B cell (primary cell): ENCODE results near the gene CDH13. TPM values are rescaled to one million over a fixed set of nuclear protein-coding genes. Genes with fewer than 3 reads are reported as not detected.

ENCODE experiments used
- ATAC-seq: fragments of 200-7000 bp; cut with Tn5 transposase; one replicate; pipeline ENCODE4 v1.10.0; 2021; ENCODE audit warnings: low read depth, mild to moderate bottlenecking, moderate number of reproducible peaks, moderate library complexity
- CTCF ChIA-PET: fragments of 350-600 bp; sonication (Branson Sonifier 250); formaldehyde crosslinking; loops from one replicate; lab custom pipeline; 2021; ENCODE audit warnings: antibody characterized with exemption, inconsistent platforms; lab: Charles Lee
- POLR2A ChIA-PET: fragments of 350-600 bp; sonication (Branson Sonifier 250); formaldehyde crosslinking; loops from one replicate; lab custom pipeline; 2021; ENCODE audit warnings: antibody characterized with exemption; lab: Charles Lee
- DNase-seq: peaks from one replicate; pipeline ENCODE4 v3.0.0; 2013
- H2AFZ ChIP-seq: 2 replicates; pipeline ENCODE4 v1.6.1; 2012; ENCODE audit warnings: mild to moderate bottlenecking, low read depth, low read length; ENCODE audit not compliant: insufficient read depth, poor library complexity, severe bottlenecking
- H3K27ac ChIP-seq, 2 donors: 1 replicate in 1 of 2; 2 replicates in 1 of 2; pipeline ENCODE4 v1.5.1; 2012 to 2013; ENCODE audit warnings: low read length in 2 of 2, mild to moderate bottlenecking in 2 of 2, moderate library complexity in 1 of 2
- H3K27me3 ChIP-seq, 4 experiments: fragments of 200-600 bp in 1 of 4; sonication (generic) in 1 of 4; replicated peaks in 1 of 4; 1 replicate in 2 of 4; 2 replicates in 2 of 4; pipeline versions ENCODE4 v1.6.1 to v1.7.0; 2013 to 2016; ENCODE audit warnings: low read length in 3 of 4, mild to moderate bottlenecking in 2 of 4, mixed read lengths in 1 of 4, moderate library complexity in 1 of 4; ENCODE audit not compliant: insufficient read depth in 4 of 4, control insufficient read depth in 3 of 4; ENCODE audit errors: control extremely low read depth in 1 of 4
- H3K36me3 ChIP-seq, 2 experiments: replicated peaks in 1 of 2; 1 replicate in 1 of 2; 2 replicates in 1 of 2; pipeline versions ENCODE4 v1.6.1 to v1.7.1; 2013; ENCODE audit warnings: low read length in 1 of 2; ENCODE audit not compliant: insufficient read depth in 2 of 2, control insufficient read depth in 1 of 2; ENCODE audit errors: control extremely low read depth in 1 of 2, extremely low read depth in 1 of 2
- H3K4me1 ChIP-seq, 2 donors: fragments of 200-600 bp in 1 of 2; sonication (generic) in 1 of 2; 1 replicate in 1 of 2; 2 replicates in 1 of 2; pipeline versions ENCODE4 v1.5.1 to v1.6.1; 2013 to 2017; ENCODE audit warnings: low read length in 2 of 2; ENCODE audit not compliant: control insufficient read depth in 2 of 2, insufficient read depth in 2 of 2
- H3K4me2 ChIP-seq: replicated peaks from 2 replicates; pipeline ENCODE3; 2012; ENCODE audit warnings: mild to moderate bottlenecking, low read depth, low read length; ENCODE audit not compliant: poor library complexity, severe bottlenecking
- H3K4me3 ChIP-seq, 5 experiments: fragments of 200-600 bp in 1 of 5; sonication (generic) in 1 of 5; 1 replicate in 3 of 5; 2 replicates in 2 of 5; pipeline versions ENCODE4 v1.5.1 to v1.7.0; 2011 to 2016; ENCODE audit warnings: low read length in 4 of 5, mild to moderate bottlenecking in 4 of 5, low read depth in 2 of 5, control low read depth in 1 of 5, moderate library complexity in 1 of 5; ENCODE audit not compliant: insufficient read depth in 1 of 5; ENCODE audit errors: control extremely low read depth in 1 of 5, extremely low read depth in 1 of 5
- H3K79me2 ChIP-seq: fragments of 200-600 bp; sonication (generic); one replicate; pipeline ENCODE4 v1.6.0; 2016; ENCODE audit warnings: low read length; ENCODE audit not compliant: control insufficient read depth, insufficient read depth
- H3K9ac ChIP-seq: fragments of 200-600 bp; sonication (generic); 2 replicates; pipeline ENCODE4 v1.6.1; 2017; ENCODE audit warnings: mild to moderate bottlenecking, low read length, moderate library complexity
- H3K9me3 ChIP-seq, 3 donors: one replicate each; pipeline versions ENCODE4 v1.6.1 to v1.7.1; 2013; ENCODE audit warnings: low read length in 2 of 3; ENCODE audit not compliant: control insufficient read depth in 2 of 3, insufficient read depth in 1 of 3; ENCODE audit errors: control extremely low read depth in 1 of 3
- H4K20me1 ChIP-seq: 2 replicates; pipeline ENCODE4 v1.6.0; 2012; ENCODE audit warnings: mild to moderate bottlenecking, low read length; ENCODE audit not compliant: insufficient read depth, control insufficient read depth, poor library complexity, severe bottlenecking
- H3K27ac Mint-ChIP-seq: one replicate; pipeline ENCODE4 v1.8.0; 2021; ENCODE audit warnings: mixed read lengths
- H3K27me3 Mint-ChIP-seq: one replicate; pipeline ENCODE4 v1.8.0; 2021; ENCODE audit warnings: mixed read lengths
- H3K4me1 Mint-ChIP-seq: one replicate; pipeline ENCODE4 v1.8.0; 2021; ENCODE audit warnings: mixed read lengths
- H3K4me3 Mint-ChIP-seq: one replicate; pipeline ENCODE4 v1.8.0; 2021; ENCODE audit warnings: mixed read lengths
- H3K9me3 Mint-ChIP-seq: one replicate; pipeline ENCODE4 v1.8.0; 2022; ENCODE audit warnings: mixed read lengths; ENCODE audit not compliant: insufficient read depth
- EZH2 ChIP-seq: IDR thresholded peaks from 2 replicates; pipeline ENCODE4 v1.6.1; 2012; ENCODE audit warnings: borderline replicate concordance, low read depth, mild to moderate bottlenecking, moderate library complexity, low read length; ENCODE audit not compliant: insufficient read depth, poor library complexity, severe bottlenecking
- WGBS: methylation state at CpG from one replicate; pipeline ENCODE4 v1.1.5; 2013; ENCODE audit warnings: missing lambda C conversion rate; ENCODE audit not compliant: insufficient coverage; 5-methylcytosine and 5-hydroxymethylcytosine counted together
- intact Hi-C: fragments of 100-400 bp; cut with micrococcal nuclease; formaldehyde crosslinking; loops from one replicate; pipeline ENCODE4 v1.10.0; 2022
- polyA plus RNA-seq: library from polyadenylated mRNA; depleted of rRNA; stranded (reverse); fragments of >200 nt; gene quantifications from 2 replicates; pipeline ENCODE4 v1.2.3, GENCODE V29; 2012
- total RNA-seq, 2 donors: library from RNA; stranded (reverse); fragments of 120-200 nt in 1 of 2; gene quantifications; 1 replicate in 1 of 2; 2 replicates in 1 of 2; pipeline versions ENCODE4 v1.2.3 to v1.2.4, GENCODE V29; 2013 to 2022
- TF ChIP-seq, protein P1 (sequence below): fragments of 200-600 bp; IDR thresholded peaks from one replicate; pipeline ENCODE4 v1.8.0; 2022; ENCODE audit warnings: antibody characterized with exemption, mild to moderate bottlenecking

The CDH13 gene
- total and polyA plus RNA-seq, 2 donors (not counting 1 experiment from before 2014, with no cell fraction given), result not detected

DNA sequence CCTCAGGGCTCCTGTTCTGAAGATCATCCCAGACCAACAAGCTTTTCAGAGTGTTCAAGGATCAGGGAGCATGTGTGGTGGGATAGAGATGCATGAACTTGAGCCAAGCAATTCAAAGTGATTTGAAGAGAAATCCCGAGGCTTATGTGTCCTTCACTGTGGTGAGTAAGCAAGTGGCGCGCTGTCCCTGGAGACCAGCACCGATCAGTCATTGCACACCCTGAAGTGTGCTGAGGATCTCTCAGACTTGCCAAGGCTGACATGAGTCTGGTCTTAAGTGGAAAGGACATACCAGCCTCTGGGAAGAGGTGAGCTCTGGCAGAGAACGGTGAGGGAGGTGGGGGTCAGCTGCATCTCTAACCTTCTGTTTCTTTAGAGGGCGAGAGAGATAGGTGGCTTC is 43.8 kb upstream of the CDH13 start:
- WGBS, result 91% methylated on average over 5 of the region's 6 CpGs
- ATAC-seq (no peak), DNase-seq (no peak)
- no peaks in the 10 kb centered on the region for H3K9me3 Mint-ChIP-seq
- Histone ChIP-seq H3K27me3 (no peaks in the 10 kb centered on the region), H2AFZ (no peak overlapping the region), H3K79me2 (no peaks in the 10 kb centered on the region), H3K9ac (no peak overlapping the region), H3K36me3 (no peaks in the 10 kb centered on the region), H3K4me1 (no peaks in the 10 kb centered on the region), H3K9me3 (no peaks in the 10 kb centered on the region), H3K27ac (no peak overlapping the region), H3K4me2 (no peak overlapping the region), H4K20me1 (no peaks in the 10 kb centered on the region), H3K4me3 (no peak overlapping the region)
- TF ChIP-seq, protein P1, sequence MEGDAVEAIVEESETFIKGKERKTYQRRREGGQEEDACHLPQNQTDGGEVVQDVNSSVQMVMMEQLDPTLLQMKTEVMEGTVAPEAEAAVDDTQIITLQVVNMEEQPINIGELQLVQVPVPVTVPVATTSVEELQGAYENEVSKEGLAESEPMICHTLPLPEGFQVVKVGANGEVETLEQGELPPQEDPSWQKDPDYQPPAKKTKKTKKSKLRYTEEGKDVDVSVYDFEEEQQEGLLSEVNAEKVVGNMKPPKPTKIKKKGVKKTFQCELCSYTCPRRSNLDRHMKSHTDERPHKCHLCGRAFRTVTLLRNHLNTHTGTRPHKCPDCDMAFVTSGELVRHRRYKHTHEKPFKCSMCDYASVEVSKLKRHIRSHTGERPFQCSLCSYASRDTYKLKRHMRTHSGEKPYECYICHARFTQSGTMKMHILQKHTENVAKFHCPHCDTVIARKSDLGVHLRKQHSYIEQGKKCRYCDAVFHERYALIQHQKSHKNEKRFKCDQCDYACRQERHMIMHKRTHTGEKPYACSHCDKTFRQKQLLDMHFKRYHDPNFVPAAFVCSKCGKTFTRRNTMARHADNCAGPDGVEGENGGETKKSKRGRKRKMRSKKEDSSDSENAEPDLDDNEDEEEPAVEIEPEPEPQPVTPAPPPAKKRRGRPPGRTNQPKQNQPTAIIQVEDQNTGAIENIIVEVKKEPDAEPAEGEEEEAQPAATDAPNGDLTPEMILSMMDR, result no peak
- no peak for TF ChIP-seq EZH2
- no peaks in the 10 kb centered on the region for H3K27me3 Mint-ChIP-seq
- no peak overlapping the region for H3K27ac Mint-ChIP-seq
- ChIA-PET POLR2A (no interaction called here), CTCF (no interaction called here)
- intact Hi-C loops, result no loop called here
- no peak overlapping the region for H3K4me3 Mint-ChIP-seq
- H3K4me1 Mint-ChIP-seq, result no peaks in the 10 kb centered on the region

DNA sequence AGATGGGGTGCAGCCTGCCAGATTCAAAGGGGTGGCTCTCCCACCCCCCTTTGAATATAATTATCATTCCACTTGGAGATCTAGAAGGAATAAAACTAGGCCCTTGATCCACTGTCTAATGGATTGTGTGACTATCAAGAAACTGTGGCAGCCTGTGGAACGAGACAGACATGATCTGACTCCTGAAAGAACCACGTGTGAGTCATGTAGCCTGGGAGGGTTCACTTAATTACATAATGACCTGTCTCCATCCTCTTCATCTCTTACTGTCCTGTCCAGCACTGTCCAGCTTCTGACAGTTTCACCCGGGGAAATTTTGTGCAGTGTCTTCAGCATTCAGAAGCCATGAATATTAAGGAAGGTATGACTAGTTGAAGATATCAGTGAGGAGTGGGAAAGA is 43.3 kb upstream of the CDH13 start:
- H3K79me2 ChIP-seq, result no peaks in the 10 kb centered on the region
- H2AFZ ChIP-seq, result no peak overlapping the region
- intact Hi-C loops, result no loop called here
- WGBS, result no CpG with 5 or more reads among the region's 3 CpGs
- DNase-seq (no peak), ATAC-seq (no peak)
- Mint-ChIP-seq H3K27ac (no peak overlapping the region), H3K4me1 (no peaks in the 10 kb centered on the region), H3K9me3 (no peaks in the 10 kb centered on the region), H3K4me3 (no peak overlapping the region), H3K27me3 (no peaks in the 10 kb centered on the region)
- no peaks in the 10 kb centered on the region for H3K9me3 ChIP-seq
- no peaks in the 10 kb centered on the region for H3K36me3 ChIP-seq
- no peak overlapping the region for H3K4me3 ChIP-seq
- H3K4me1 ChIP-seq, result no peaks in the 10 kb centered on the region
- no peaks in the 10 kb centered on the region for H3K27me3 ChIP-seq
- H3K4me2 ChIP-seq, result no peak overlapping the region
- no peaks in the 10 kb centered on the region for H4K20me1 ChIP-seq
- ChIA-PET CTCF (no interaction called here), POLR2A (no interaction called here)
- H3K27ac ChIP-seq, result no peak overlapping the region
- no peak overlapping the region for H3K9ac ChIP-seq
- no peak for TF ChIP-seq EZH2
- TF ChIP-seq, protein P1, result no peak
